ENCODE data around the gene SH3TC1.

GRCh38 chr4:8209181-8209874 lies 10.2 kb downstream of the SH3TC1 start:
- TF ChIP-seq CTCF (IDR thresholded peaks at IDR 0.05) (no peak), POLR2AphosphoS5 (IDR thresholded peaks at IDR 0.05) (no peak), EP300 (IDR thresholded peaks at IDR 0.05) (no peak), POLR2A (IDR thresholded peaks at IDR 0.05) (no peak)

Data from gastroesophageal sphincter (tissue), 3 donors.